ENCODE results near the gene ZFAND2B. TPM values are rescaled to one million over a fixed set of nuclear protein-coding genes. Genes with fewer than 3 reads are reported as not detected.

ZFAND2B gene
- total and polyA plus RNA-seq, 12 donors, result 24.7 to 156 (median 34.9) TPM

DNA sequence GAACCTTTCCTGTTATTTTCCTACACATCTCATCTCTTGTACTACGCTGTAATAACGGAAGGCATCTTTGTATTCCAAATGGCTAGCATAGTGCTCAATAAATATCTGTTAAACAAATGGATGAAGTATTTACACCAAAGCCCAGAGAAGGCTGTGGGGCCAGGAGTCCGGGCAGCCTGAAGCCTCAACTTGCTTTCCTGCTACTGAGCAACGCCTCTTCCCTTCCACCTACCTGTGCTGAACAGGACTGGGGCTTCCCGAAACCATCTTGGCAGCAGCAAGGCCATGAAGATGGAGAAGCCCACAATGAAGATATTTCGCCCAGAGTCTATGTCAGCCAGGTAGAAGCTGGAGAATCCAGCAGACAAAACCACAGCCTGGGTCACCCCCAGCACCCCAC is 43.4 kb upstream of the ZFAND2B start:
- WGBS, 4 donors, result 90 to 96% (median 93%) methylated on average over 5 to 6 of the region's 6 CpGs
- DNase-seq, result no peak
- TF ChIP-seq, protein P1, sequence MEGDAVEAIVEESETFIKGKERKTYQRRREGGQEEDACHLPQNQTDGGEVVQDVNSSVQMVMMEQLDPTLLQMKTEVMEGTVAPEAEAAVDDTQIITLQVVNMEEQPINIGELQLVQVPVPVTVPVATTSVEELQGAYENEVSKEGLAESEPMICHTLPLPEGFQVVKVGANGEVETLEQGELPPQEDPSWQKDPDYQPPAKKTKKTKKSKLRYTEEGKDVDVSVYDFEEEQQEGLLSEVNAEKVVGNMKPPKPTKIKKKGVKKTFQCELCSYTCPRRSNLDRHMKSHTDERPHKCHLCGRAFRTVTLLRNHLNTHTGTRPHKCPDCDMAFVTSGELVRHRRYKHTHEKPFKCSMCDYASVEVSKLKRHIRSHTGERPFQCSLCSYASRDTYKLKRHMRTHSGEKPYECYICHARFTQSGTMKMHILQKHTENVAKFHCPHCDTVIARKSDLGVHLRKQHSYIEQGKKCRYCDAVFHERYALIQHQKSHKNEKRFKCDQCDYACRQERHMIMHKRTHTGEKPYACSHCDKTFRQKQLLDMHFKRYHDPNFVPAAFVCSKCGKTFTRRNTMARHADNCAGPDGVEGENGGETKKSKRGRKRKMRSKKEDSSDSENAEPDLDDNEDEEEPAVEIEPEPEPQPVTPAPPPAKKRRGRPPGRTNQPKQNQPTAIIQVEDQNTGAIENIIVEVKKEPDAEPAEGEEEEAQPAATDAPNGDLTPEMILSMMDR (IDR thresholded peaks at IDR 0.05), result no peak
- no peak for TF ChIP-seq POLR2A (IDR thresholded peaks at IDR 0.05)
- H3K27me3 ChIP-seq, result no peaks in the 10 kb centered on the region
- no peaks in the 10 kb centered on the region for H3K9me3 ChIP-seq (replicated peaks in 1 of 3)
- H3K4me3 ChIP-seq, result no peak overlapping the region
- intact Hi-C loops (cut with DNase I), result loop anchor here (5.0 to 10.0 kb wide), 2 partner anchors 52 to 134 kb away; partner anchors contain the start of gene ABCB6 (in 1 of the 2)
- peaks cover 7 to 9% of the 10 kb centered on the region in 2 donors for H3K4me1 ChIP-seq (replicated peaks in 1 of 2)
- no peaks in the 10 kb centered on the region for H3K36me3 ChIP-seq (replicated peaks in 1 of 2)
- no peak overlapping the region for H3K27ac ChIP-seq

DNA sequence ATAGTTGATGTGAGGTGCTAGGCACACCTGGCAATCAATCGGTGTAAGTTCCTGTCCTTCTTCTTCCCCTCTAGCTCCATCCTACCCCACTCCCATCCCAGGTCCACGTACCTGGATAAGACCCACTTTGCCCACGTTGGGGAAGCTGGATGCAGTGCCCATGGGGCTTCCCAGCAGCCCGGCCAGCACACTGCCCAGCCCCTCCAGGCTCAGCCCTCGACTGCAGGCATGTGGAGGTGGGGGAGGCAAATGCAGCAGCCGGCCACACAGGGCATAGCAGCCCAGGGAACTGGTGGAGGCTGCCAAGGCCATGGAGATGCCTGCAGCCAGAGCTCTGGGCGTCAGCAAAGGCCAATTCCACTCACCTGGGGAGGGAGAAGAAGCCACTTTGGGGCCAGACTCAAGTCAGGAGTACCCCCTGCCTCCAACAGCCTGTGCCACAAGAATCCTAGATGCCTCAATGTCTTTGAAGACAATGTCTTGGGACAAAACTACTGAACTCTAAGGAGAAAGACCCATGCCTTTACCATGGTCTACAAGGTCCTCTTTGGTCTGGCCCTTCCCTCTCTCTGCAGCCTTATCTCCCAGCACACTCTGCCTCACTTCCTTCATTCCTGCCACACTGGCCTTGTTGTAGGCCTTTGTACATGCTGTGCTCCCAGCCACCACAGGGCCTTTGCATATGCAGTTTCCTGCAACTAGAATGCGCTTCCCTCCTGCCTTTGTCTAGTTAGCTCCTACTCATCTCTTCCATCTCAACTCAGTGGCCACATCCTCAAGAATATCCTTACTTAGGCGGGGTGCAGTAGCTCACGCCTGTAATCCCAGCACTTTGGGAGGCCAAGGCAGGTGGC is 41.3 kb upstream of the ZFAND2B start:
- no peaks in the 10 kb centered on the region for H3K36me3 ChIP-seq (replicated peaks in 1 of 2)
- H3K4me1 ChIP-seq (replicated peaks in 1 of 2), result peaks cover 3 to 5% of the 10 kb centered on the region in 2 donors
- no peak overlapping the region for H3K27ac ChIP-seq
- 81 to 91% (median 88%) methylated on average over 7 to 10 of the region's 10 CpGs for WGBS, 4 donors
- H3K4me3 ChIP-seq, result no peak overlapping the region
- no peaks in the 10 kb centered on the region for H3K27me3 ChIP-seq
- intact Hi-C loops (cut with DNase I), result loop anchor here in 1 of 2 donors (10.0 kb wide), 1 partner anchor 50 kb away; the partner anchor contains the start of gene ABCB6
- peak in 1 of 7 donors; percentile 7 for DNase-seq
- TF ChIP-seq POLR2A (IDR thresholded peaks at IDR 0.05), result no peak
- TF ChIP-seq, protein P1 (IDR thresholded peaks at IDR 0.05), result no peak
- H3K9me3 ChIP-seq (replicated peaks in 1 of 3), result no peaks in the 10 kb centered on the region

DNA sequence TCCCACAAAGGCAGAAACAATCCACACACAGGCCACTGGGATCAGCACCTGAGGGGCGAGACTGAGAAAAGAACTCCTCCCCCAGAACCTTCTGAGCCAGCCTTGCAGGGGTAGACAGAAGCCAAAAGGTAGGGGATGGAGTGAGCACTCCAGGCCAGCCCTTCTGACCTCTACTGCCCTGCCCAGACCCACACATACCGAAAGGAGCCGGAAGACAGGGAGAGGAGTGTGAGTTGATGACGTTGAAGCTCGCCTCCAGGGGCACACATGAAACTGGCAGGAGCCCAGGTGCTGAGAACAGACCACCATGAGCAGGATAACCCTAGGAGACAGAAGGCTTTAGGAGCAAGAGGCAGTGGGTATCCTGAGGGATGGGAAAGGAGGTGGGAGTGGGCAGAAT is 38.6 kb upstream of the ZFAND2B start:
- DNase-seq, result peak in 2 of 7 donors; percentile 17 to 50
- H3K36me3 ChIP-seq (replicated peaks in 1 of 2), result peaks cover 0 to 10% of the 10 kb centered on the region in 2 donors
- no peaks in the 10 kb centered on the region for H3K27me3 ChIP-seq
- H3K9me3 ChIP-seq (replicated peaks in 1 of 3), result no peaks in the 10 kb centered on the region
- H3K4me1 ChIP-seq (replicated peaks in 1 of 2), result peaks cover 0 to 11% of the 10 kb centered on the region in 2 donors
- H3K4me3 ChIP-seq, result no peak overlapping the region
- intact Hi-C loops (cut with DNase I), result loop anchor here in 1 of 2 donors (10.0 kb wide), 1 partner anchor 47 kb away; the partner anchor contains the start of gene ABCB6
- 54 to 100% (median 56%) methylated on average over 1 to 5 of the region's 5 CpGs for WGBS, 4 donors
- no peak overlapping the region for H3K27ac ChIP-seq
- TF ChIP-seq POLR2A (IDR thresholded peaks at IDR 0.05), result no peak
- TF ChIP-seq, protein P1 (IDR thresholded peaks at IDR 0.05), result no peak

DNA sequence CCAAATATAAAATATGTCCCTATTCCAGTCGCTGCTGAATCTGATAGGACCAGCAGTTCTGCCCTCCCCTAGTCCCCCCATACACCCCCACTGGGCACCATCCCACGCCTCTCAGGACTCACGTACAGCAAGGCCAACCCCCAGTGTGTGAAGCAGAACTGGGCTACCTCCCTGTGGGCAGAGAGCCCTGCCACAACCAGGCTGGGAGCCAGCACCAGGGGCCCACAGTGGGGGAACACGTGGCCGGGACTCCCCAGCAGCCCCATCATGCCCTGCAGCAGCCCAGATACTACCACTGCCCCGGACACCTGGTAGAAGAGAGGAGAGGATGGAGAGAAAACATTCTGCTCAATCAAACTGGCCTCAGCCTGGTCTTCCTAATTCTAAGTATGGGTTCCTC is 38.1 kb upstream of the ZFAND2B start:
- H3K27ac ChIP-seq, result no peak overlapping the region
- H3K4me1 ChIP-seq (replicated peaks in 1 of 2), result peaks cover 0 to 11% of the 10 kb centered on the region in 2 donors
- WGBS, 4 donors, result 27 to 40% (median 34%) methylated on average over 4 to 6 of the region's 6 CpGs
- peak in 3 of 7 donors; percentile 15 to 47 (median 19) for DNase-seq
- no peaks in the 10 kb centered on the region for H3K9me3 ChIP-seq (replicated peaks in 1 of 3)
- H3K4me3 ChIP-seq, result no peak overlapping the region
- H3K36me3 ChIP-seq (replicated peaks in 1 of 2), result peaks cover 0 to 15% of the 10 kb centered on the region in 2 donors
- TF ChIP-seq POLR2A (IDR thresholded peaks at IDR 0.05), result no peak
- TF ChIP-seq, protein P1 (IDR thresholded peaks at IDR 0.05), result no peak
- intact Hi-C loops (cut with DNase I), result loop anchor here in 1 of 2 donors (10.0 kb wide), 1 partner anchor 46 kb away; the partner anchor contains the start of gene ABCB6
- H3K27me3 ChIP-seq, result no peaks in the 10 kb centered on the region
